ENCODE measurements around the gene GALNT18. TPM values are rescaled to one million over a fixed set of nuclear protein-coding genes. Genes with fewer than 3 reads are reported as not detected.

GALNT18 gene
- total and polyA plus RNA-seq, 3 experiments from 2014 or later = 1.3 TPM; not detected in 1

DNA sequence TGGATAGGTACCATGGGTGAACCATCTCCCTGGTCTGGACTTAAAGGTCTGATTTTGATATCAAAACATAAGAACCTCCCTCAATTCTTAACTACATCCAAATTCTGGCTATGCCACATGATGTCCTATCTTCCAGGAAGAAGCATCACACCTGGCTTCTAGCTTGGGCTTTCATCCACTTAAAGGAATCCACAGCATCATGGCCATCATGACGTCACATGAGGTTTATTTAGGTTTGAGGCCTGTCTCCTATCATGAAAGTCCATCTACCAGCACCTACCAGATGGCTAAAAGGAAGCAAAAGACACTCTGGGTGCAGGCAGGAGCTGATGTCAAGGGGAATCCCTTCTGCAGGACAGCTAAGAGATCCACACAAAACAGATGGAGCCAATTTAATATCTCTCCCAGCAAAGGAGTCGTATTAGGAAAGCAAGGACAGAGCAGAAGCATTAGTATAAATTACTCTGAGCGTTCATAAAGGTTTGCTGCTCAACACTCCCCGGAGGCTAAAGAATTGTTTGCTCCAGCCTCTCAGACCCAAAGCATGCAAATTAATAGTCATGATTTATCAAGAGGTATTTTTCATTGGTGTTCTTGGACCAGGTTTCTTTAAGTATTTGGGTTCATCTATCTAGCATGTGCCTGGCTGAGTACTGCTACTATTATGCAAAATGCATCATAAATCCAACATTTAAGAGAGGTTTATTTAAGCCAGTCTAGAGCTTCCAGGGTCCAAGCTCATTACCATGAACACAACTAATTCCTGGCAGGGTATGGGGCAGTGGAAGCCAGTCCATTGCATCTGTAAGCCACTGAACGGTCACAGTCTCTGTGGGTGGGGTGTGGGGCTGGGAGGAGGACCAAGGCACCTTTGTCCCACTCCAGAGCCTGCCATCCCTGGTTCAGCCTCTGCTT, 47.2 kb downstream of the GALNT18 start:
- ChIA-PET POLR2A (no interaction called here), CTCF (no interaction called here)
- H3K36me3 Mint-ChIP-seq = no peaks in the 10 kb centered on the region
- Histone ChIP-seq H3K27me3 (ENCODE audit: insufficient read depth, low read length, poor library complexity, severe bottlenecking) (no peaks in the 10 kb centered on the region), H3K36me3 (ENCODE audit: insufficient read depth, low read length) (no peaks in the 10 kb centered on the region), H3K9me3 (ENCODE audit: low read length) (no peaks in the 10 kb centered on the region), H3K27ac (ENCODE audit: low read depth, low read length) (no peak overlapping the region), H3K4me3 (ENCODE audit: low read length) (no peak overlapping the region), H3K4me1 (ENCODE audit: insufficient read depth, low read length) (no peaks in the 10 kb centered on the region)
- H3K27ac Mint-ChIP-seq = no peak overlapping the region
- no peak for DNase-seq
- no peak overlapping the region for H3K4me3 Mint-ChIP-seq
- peaks cover 5 to 9% of the 10 kb centered on the region in 2 donors for H3K27me3 Mint-ChIP-seq
- H3K4me1 Mint-ChIP-seq = no peaks in the 10 kb centered on the region
- no peaks in the 10 kb centered on the region for H3K9me3 Mint-ChIP-seq

DNA sequence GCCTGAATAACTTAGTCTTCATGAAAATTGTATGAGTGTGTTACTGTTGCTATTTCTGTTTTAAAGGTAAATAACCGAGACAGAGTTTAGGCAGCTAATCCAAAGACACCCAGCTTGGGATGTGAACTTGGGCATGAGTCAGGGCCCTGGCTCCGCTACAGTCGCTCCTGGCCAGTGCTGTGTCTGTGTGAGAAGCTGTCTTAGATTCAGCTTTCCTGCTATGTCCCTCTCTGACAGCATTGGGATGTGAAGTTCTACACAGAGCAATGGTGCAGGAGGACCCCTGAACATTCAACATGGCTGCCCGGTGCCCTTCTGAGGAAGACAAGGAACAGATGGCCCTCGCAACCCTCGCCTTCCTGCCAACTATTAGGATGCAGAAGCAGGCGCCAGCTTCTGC, 49.4 kb downstream of the GALNT18 start:
- ChIA-PET CTCF (no interaction called here), POLR2A (no interaction called here)
- H3K4me1 ChIP-seq (ENCODE audit: insufficient read depth, low read length) = no peaks in the 10 kb centered on the region
- H3K27me3 ChIP-seq (ENCODE audit: insufficient read depth, low read length, poor library complexity, severe bottlenecking) = no peaks in the 10 kb centered on the region
- no peak overlapping the region for H3K27ac Mint-ChIP-seq
- no peaks in the 10 kb centered on the region for H3K4me1 Mint-ChIP-seq
- H3K9me3 ChIP-seq (ENCODE audit: low read length) = no peaks in the 10 kb centered on the region
- H3K36me3 ChIP-seq (ENCODE audit: insufficient read depth, low read length) = no peaks in the 10 kb centered on the region
- H3K4me3 Mint-ChIP-seq = no peak overlapping the region
- H3K9me3 Mint-ChIP-seq = no peaks in the 10 kb centered on the region
- no peaks in the 10 kb centered on the region for H3K36me3 Mint-ChIP-seq
- no peak for DNase-seq
- peaks cover 8 to 9% of the 10 kb centered on the region in 2 donors for H3K27me3 Mint-ChIP-seq
- no peak overlapping the region for H3K4me3 ChIP-seq (ENCODE audit: low read length)
- H3K27ac ChIP-seq (ENCODE audit: low read depth, low read length) = no peak overlapping the region

DNA sequence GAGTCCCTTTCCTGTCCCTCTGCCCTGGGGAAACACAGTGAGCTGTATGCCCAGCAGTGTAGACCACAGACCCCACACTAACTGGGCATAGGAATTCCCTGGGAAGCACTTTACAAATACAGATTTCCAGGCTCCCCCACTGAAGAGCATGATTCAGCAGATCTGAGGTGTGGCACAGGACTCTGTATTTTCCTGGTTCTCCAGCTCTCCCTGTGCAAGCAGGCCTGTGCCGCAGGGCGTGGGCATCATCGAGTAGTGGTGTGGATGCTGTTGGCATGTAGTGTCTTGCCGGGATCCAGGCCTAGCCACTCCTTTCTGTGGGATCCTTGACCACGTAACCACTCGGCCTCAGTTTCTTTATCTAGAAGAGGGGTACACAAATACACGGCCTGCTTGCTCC, 49.9 kb downstream of the GALNT18 start:
- H3K9me3 ChIP-seq (ENCODE audit: low read length) = no peaks in the 10 kb centered on the region
- Mint-ChIP-seq H3K9me3 (no peaks in the 10 kb centered on the region), H3K36me3 (no peaks in the 10 kb centered on the region), H3K4me3 (no peak overlapping the region), H3K27ac (no peak overlapping the region), H3K27me3 (peaks cover 8 to 9% of the 10 kb centered on the region in 2 donors), H3K4me1 (no peaks in the 10 kb centered on the region)
- H3K27ac ChIP-seq (ENCODE audit: low read depth, low read length) = no peak overlapping the region
- ChIA-PET CTCF (no interaction called here), POLR2A (no interaction called here)
- no peak overlapping the region for H3K4me3 ChIP-seq (ENCODE audit: low read length)
- no peaks in the 10 kb centered on the region for H3K4me1 ChIP-seq (ENCODE audit: insufficient read depth, low read length)
- no peaks in the 10 kb centered on the region for H3K27me3 ChIP-seq (ENCODE audit: insufficient read depth, low read length, poor library complexity, severe bottlenecking)
- DNase-seq = no peak
- H3K36me3 ChIP-seq (ENCODE audit: insufficient read depth, low read length) = no peaks in the 10 kb centered on the region

DNA sequence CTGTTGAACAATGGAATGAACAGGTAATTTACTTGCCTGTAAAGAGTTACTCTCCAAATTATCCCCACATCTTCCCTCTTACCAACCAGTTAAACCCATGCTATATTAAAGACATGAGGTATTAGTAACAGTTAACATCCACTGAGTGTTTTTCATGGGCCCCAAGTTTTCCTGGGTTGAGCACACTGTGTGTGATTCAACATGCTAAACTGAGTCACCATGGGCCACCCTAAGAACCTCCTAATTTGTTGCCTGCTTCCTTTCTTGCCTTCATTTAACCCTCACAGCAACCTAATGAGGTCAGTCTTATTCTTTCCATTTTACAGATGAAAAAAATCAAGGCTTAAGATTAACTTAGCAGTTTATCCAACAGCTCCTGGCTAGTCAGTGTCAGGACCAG, 51.0 kb downstream of the GALNT18 start:
- Mint-ChIP-seq H3K4me1 (no peaks in the 10 kb centered on the region), H3K27ac (no peak overlapping the region), H3K4me3 (no peak overlapping the region), H3K27me3 (peaks cover 8 to 9% of the 10 kb centered on the region in 2 donors), H3K9me3 (no peaks in the 10 kb centered on the region), H3K36me3 (no peaks in the 10 kb centered on the region)
- POLR2A ChIA-PET = no interaction called here
- H3K9me3 ChIP-seq (ENCODE audit: low read length) = no peaks in the 10 kb centered on the region
- CTCF ChIA-PET = no interaction called here
- H3K27ac ChIP-seq (ENCODE audit: low read depth, low read length) = no peak overlapping the region
- no peaks in the 10 kb centered on the region for H3K27me3 ChIP-seq (ENCODE audit: insufficient read depth, low read length, poor library complexity, severe bottlenecking)
- no peak for DNase-seq
- no peak overlapping the region for H3K4me3 ChIP-seq (ENCODE audit: low read length)
- H3K4me1 ChIP-seq (ENCODE audit: insufficient read depth, low read length) = no peaks in the 10 kb centered on the region
- H3K36me3 ChIP-seq (ENCODE audit: insufficient read depth, low read length) = no peaks in the 10 kb centered on the region

DNA sequence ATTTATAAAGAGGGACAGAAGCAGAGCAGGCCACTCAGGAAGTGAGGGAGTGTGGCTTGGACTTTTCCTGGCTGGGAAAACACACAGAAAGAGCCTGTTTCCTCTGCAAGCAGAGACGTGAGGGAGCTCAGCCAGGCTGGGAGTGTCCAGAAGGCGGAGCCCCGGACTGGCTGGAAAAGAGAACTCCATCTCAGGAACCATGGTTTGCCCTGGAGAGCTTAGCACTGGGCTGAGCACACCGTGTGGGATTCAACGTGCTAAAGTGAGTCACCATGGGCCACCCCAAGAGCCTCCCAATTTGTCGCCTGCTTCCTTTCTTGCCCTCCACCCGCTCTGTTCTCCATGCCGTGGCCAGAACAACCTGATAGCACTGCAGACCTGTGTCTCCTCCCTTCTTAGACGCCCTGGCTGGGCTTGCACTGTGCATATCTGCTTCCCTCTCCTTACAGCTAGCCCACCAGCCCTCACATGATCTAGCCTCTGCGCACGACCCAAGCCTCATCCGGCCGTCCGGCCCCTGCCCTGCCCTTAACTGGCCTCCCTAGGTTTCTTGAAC, 51.8 kb downstream of the GALNT18 start:
- H3K36me3 Mint-ChIP-seq = no peaks in the 10 kb centered on the region
- H3K9me3 Mint-ChIP-seq = no peaks in the 10 kb centered on the region
- H3K9me3 ChIP-seq (ENCODE audit: low read length) = no peaks in the 10 kb centered on the region
- peaks cover 6 to 9% of the 10 kb centered on the region in 2 donors for H3K27me3 Mint-ChIP-seq
- no peak overlapping the region for H3K4me3 Mint-ChIP-seq
- H3K4me1 ChIP-seq (ENCODE audit: insufficient read depth, low read length) = no peaks in the 10 kb centered on the region
- no peaks in the 10 kb centered on the region for H3K27me3 ChIP-seq (ENCODE audit: insufficient read depth, low read length, poor library complexity, severe bottlenecking)
- ChIA-PET CTCF (no interaction called here), POLR2A (no interaction called here)
- H3K4me3 ChIP-seq (ENCODE audit: low read length) = no peak overlapping the region
- no peak for DNase-seq
- no peaks in the 10 kb centered on the region for H3K36me3 ChIP-seq (ENCODE audit: insufficient read depth, low read length)
- no peak overlapping the region for H3K27ac Mint-ChIP-seq
- H3K27ac ChIP-seq (ENCODE audit: low read depth, low read length) = no peak overlapping the region
- H3K4me1 Mint-ChIP-seq = no peaks in the 10 kb centered on the region

DNA sequence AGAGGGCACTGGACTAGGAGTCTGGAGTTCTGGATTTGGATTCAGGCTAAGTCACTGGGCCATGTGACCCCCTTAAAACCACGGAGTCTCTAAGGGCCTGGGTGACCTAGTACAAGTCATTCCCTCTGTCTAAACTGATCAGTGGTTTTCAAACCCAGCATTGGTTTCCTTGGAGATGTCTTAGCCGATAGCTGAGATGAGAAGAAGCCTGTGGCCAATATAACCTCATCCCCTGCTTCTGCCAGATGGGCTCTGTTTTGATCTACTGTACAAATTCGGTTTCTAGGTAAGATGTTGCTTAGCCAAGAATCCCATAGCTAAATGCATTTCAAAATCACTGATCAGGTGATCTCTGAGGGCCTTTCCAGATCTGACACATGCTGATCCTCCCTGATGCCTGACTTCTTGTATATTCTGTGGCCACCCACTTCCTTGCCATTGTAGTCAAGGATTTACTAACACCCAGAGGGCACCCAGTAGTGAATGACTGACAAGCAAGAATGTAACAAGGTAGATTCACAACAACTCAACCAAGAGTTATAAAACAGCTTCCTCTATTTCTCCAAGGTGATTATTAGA, 53.1 kb downstream of the GALNT18 start:
- Histone ChIP-seq H3K4me1 (ENCODE audit: insufficient read depth, low read length) (no peaks in the 10 kb centered on the region), H3K27ac (ENCODE audit: low read depth, low read length) (no peak overlapping the region), H3K36me3 (ENCODE audit: insufficient read depth, low read length) (no peaks in the 10 kb centered on the region), H3K9me3 (ENCODE audit: low read length) (no peaks in the 10 kb centered on the region), H3K4me3 (ENCODE audit: low read length) (no peak overlapping the region), H3K27me3 (ENCODE audit: insufficient read depth, low read length, poor library complexity, severe bottlenecking) (no peaks in the 10 kb centered on the region)
- DNase-seq = no peak
- no peaks in the 10 kb centered on the region for H3K4me1 Mint-ChIP-seq
- H3K4me3 Mint-ChIP-seq = no peak overlapping the region
- peaks cover 6 to 9% of the 10 kb centered on the region in 2 donors for H3K27me3 Mint-ChIP-seq
- no peak overlapping the region for H3K27ac Mint-ChIP-seq
- ChIA-PET CTCF (no interaction called here), POLR2A (no interaction called here)
- no peaks in the 10 kb centered on the region for H3K36me3 Mint-ChIP-seq
- H3K9me3 Mint-ChIP-seq = no peaks in the 10 kb centered on the region

DNA sequence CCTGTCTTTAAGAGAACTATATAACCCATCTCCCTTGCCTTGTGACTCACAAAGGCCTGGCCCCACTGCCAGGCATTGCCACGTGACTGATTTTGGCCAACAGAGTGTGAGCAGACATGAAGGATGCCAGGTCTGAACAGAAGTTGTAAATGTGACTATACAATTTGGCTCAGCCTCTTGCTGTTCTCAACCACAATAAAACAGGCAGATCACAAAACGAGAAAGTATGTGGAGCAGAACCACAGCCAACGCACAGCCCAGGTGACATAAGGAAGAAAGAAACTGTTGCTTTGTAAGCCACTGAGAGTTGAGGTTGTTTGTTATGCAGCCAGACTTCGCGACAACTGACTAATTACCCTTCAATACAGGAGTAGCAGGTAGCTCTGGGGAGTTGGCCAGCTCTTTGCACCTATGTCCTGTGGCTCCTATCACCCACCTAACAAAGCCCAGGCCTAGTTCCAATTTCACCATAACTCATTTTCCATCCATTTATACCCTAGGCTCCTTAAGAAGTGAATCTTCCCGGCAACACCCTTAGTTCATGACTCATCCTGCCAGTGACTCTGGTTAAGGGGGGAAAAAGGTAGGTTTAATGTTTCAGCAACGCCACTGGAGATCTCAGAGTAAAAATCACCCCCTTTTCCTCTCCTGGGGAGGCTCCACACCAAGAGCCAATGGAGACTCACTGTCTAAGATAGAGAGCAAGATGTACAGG, 53.7 kb downstream of the GALNT18 start:
- Histone ChIP-seq H3K9me3 (ENCODE audit: low read length) (no peaks in the 10 kb centered on the region), H3K4me1 (ENCODE audit: insufficient read depth, low read length) (no peaks in the 10 kb centered on the region), H3K36me3 (ENCODE audit: insufficient read depth, low read length) (no peaks in the 10 kb centered on the region), H3K27ac (ENCODE audit: low read depth, low read length) (no peak overlapping the region), H3K4me3 (ENCODE audit: low read length) (no peak overlapping the region), H3K27me3 (ENCODE audit: insufficient read depth, low read length, poor library complexity, severe bottlenecking) (no peaks in the 10 kb centered on the region)
- CTCF ChIA-PET = no interaction called here
- H3K4me1 Mint-ChIP-seq = no peaks in the 10 kb centered on the region
- DNase-seq = no peak
- POLR2A ChIA-PET = no interaction called here
- H3K27ac Mint-ChIP-seq = no peak overlapping the region
- H3K4me3 Mint-ChIP-seq = no peak overlapping the region
- peaks cover 5 to 11% of the 10 kb centered on the region in 2 donors for H3K27me3 Mint-ChIP-seq
- H3K9me3 Mint-ChIP-seq = no peaks in the 10 kb centered on the region
- no peaks in the 10 kb centered on the region for H3K36me3 Mint-ChIP-seq

DNA sequence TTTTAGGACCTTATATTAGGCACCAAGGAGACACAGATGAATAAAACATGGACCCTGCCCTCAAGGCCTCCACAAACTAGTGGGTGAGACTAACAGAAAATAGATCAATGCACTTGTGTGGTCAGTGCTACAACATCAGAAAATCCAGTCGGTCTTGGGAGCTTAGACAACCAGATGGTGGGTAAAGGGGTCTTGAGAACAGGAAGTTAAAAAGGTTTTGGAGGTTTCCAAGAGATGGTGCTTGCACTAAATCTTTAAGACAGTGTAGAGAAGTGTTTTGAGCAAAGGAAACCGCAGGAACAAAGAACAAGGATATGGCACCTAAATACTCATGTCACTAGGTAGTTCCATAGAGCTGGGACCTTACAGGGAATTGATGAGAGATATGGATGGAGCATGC, 56.2 kb downstream of the GALNT18 start:
- H3K4me1 Mint-ChIP-seq = no peaks in the 10 kb centered on the region
- H3K27ac Mint-ChIP-seq = no peak overlapping the region
- ChIA-PET CTCF (no interaction called here), POLR2A (no interaction called here)
- Histone ChIP-seq H3K27ac (ENCODE audit: low read depth, low read length) (no peak overlapping the region), H3K9me3 (ENCODE audit: low read length) (no peaks in the 10 kb centered on the region), H3K27me3 (ENCODE audit: insufficient read depth, low read length, poor library complexity, severe bottlenecking) (no peaks in the 10 kb centered on the region), H3K36me3 (ENCODE audit: insufficient read depth, low read length) (no peaks in the 10 kb centered on the region), H3K4me3 (ENCODE audit: low read length) (no peak overlapping the region), H3K4me1 (ENCODE audit: insufficient read depth, low read length) (no peaks in the 10 kb centered on the region)
- H3K27me3 Mint-ChIP-seq = peaks cover 10 to 16% of the 10 kb centered on the region in 2 donors
- no peaks in the 10 kb centered on the region for H3K9me3 Mint-ChIP-seq
- DNase-seq = no peak
- H3K36me3 Mint-ChIP-seq = no peaks in the 10 kb centered on the region
- H3K4me3 Mint-ChIP-seq = no peak overlapping the region
